Activated naive CD4-positive, alpha-beta T cell treated with anti-CD3 and anti-CD28 coated beads, Interleukin-2, amount 50 U/mL, for 72 hours (primary cell): Measurements from ENCODE around the gene ZNF747. TPM values are rescaled to one million over a fixed set of nuclear protein-coding genes. Genes with fewer than 3 reads are reported as not detected.

Source experiments
- ATAC-seq, 2 donors: fragments of 150-1000 bp; cut with Tn5 transposase; 2 replicates each; pipeline ENCODE4 v1.10.0; 2021; ENCODE audit warnings: mild to moderate bottlenecking in 2 of 2, moderate library complexity in 2 of 2
- DNase-seq, 2 donors: peaks; one replicate each; pipeline ENCODE4 v3.0.0; 2021 to 2022; ENCODE audit warnings: low spot score in 2 of 2
- H3K27ac Mint-ChIP-seq, 2 donors: one replicate each; pipeline ENCODE4 v1.8.0; 2022; ENCODE audit warnings: mild to moderate bottlenecking in 2 of 2, mixed read lengths in 2 of 2
- H3K36me3 Mint-ChIP-seq, 2 donors: one replicate each; pipeline ENCODE4 v1.8.0; 2022; ENCODE audit warnings: mixed read lengths in 2 of 2
- H3K9me3 Mint-ChIP-seq, 2 donors: one replicate each; pipeline ENCODE4 v1.8.0; 2022; ENCODE audit warnings: mixed read lengths in 2 of 2
- total RNA-seq, 2 donors: library from RNA; stranded (reverse); gene quantifications; one replicate each; pipeline ENCODE4 v1.2.3, GENCODE V29; 2022

The ZNF747 gene
- total RNA-seq, 2 donors from 2014 or later: 4.5 to 8.2 TPM

GRCh38 chr16:30561089-30561816, 26.6 kb upstream of the ZNF747 start:
- no peak for DNase-seq
- peaks cover 6 to 11% of the 10 kb centered on the region in 2 donors for H3K36me3 Mint-ChIP-seq
- no peaks in the 10 kb centered on the region for H3K9me3 Mint-ChIP-seq
- H3K27ac Mint-ChIP-seq: peak overlapping the region; percentile 85 to 88
- no peak for ATAC-seq

- DNase-seq (no peak), ATAC-seq (no peak)
- Mint-ChIP-seq H3K36me3 (peaks cover 6 to 15% of the 10 kb centered on the region in 2 donors), H3K27ac (peak overlapping the region; percentile 38 to 90), H3K9me3 (no peaks in the 10 kb centered on the region)
Measured at GRCh38 chr16:30559690-30560089, 25.0 kb upstream of the ZNF747 start.

DNA sequence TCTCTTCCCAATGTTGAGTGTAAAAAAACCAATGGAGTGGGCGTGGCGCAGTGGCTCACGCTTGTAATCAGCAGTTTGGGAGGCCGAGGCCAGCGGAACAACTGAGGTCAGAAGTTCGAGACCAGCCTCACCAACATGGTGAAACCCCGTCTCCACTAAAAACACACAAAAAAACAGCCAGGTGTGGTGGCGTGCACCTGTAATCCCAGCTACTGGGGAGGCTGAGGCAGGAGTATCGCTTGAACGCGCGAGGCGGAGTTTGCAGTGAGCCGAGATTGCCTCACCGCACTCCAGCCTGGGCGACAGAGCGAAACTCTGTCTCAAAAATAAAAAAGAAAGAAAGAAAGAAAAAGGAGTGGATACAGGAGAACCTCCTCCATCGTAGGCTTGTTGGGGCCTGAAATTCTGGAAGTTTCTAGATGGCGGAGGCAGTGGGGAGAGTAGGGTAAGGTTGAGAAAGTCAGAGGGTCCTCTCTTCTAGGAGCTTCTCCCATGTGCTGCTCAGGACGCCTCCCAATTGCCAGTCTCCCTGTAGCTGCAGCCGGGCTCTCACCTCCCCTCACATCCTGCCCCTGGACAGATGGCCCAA, 24.2 kb upstream of the ZNF747 start:
- ATAC-seq (no peak), DNase-seq (no peak)
- H3K36me3 Mint-ChIP-seq: peaks cover 13 to 15% of the 10 kb centered on the region in 2 donors
- H3K27ac Mint-ChIP-seq: peak overlapping the region; percentile 88 to 90
- H3K9me3 Mint-ChIP-seq: no peaks in the 10 kb centered on the region

- ATAC-seq (peak; percentile 96 to 97), DNase-seq (peak; percentile 96 to 97)
- Mint-ChIP-seq H3K36me3 (peaks cover 15 to 20% of the 10 kb centered on the region in 2 donors), H3K9me3 (no peaks in the 10 kb centered on the region), H3K27ac (peak within 1 kb of the TSS; percentile 90 to 96)
Measured at GRCh38 chr16:30557957-30558788, 23.5 kb upstream of the ZNF747 start, which contains the start of gene ZNF764. Gene ZNF764, minus strand, starts transcription at chr16:30558374. Its CDS starts 192 bp downstream, at chr16:30558182.

DNA sequence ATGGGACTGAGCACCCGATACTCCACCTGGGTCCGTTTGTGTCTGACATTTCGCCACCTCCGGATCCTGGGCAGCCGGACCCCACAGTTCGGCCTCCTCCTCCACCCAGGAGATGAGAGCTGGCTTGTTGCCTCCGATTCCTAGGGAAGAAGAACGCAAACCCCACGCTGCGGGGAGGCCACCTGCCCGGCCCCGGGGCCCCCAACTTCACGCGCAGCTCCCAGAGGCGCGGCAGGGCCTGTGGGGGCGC, 23.0 kb upstream of the ZNF747 start:
- DNase-seq (no peak), ATAC-seq (no peak)
- no peaks in the 10 kb centered on the region for H3K9me3 Mint-ChIP-seq
- peak overlapping the region; percentile 90 to 96 for H3K27ac Mint-ChIP-seq
- peaks cover 15 to 23% of the 10 kb centered on the region in 2 donors for H3K36me3 Mint-ChIP-seq

- ATAC-seq (no peak), DNase-seq (no peak)
- peaks cover 10 to 23% of the 10 kb centered on the region in 2 donors for H3K36me3 Mint-ChIP-seq
Measured at GRCh38 chr16:30556125-30556473, 21.4 kb upstream of the ZNF747 start.

DNA sequence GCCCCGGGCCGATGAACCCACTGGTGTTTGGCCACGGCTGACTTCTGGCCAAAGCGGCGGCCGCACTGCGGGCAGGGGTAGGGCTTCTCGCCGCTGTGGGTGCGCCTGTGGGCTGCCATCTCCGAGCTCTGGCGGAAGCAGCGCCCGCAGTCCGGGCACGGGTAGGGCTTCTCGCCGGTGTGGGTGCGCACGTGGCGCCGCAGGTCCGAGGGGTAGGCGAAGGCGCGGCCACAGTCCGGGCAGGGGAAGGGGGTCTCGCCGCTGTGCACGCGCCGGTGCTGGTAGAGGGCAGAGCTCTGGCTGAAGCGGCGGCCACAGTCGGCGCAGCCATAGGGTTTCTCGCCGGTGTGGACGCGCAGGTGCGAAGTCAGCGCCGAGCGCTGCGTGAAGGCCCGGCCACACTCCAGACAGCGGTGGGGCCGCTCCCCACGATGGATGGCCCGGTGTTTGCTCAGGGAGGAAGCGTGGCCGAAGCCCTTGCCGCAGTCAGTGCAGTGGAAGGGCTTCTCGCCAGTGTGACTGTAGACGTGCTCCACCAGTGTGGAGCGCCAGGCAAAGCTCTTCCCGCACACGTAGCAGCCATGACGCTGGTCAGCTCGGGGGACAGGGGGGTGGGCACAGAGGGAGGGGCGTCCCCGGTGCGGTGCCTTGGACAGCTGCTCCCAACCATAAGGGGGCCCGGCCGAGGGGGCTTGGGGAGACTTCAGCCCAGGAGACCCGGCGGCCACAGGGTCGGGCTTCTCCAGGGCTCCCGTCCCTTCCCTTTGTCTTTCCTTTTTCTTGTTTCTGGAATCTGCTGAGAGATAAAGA, 20.9 kb upstream of the ZNF747 start:
- DNase-seq (no peak), ATAC-seq (no peak)
- Mint-ChIP-seq H3K36me3 (peaks cover 10 to 23% of the 10 kb centered on the region in 2 donors), H3K27ac (peak overlapping the region; percentile 90 to 96), H3K9me3 (no peaks in the 10 kb centered on the region)

More at GRCh38 chr16:30556125-30556473, 21.4 kb upstream of the ZNF747 start:
- no peaks in the 10 kb centered on the region for H3K9me3 Mint-ChIP-seq
- H3K27ac Mint-ChIP-seq: peak overlapping the region; percentile 90 to 96

DNA sequence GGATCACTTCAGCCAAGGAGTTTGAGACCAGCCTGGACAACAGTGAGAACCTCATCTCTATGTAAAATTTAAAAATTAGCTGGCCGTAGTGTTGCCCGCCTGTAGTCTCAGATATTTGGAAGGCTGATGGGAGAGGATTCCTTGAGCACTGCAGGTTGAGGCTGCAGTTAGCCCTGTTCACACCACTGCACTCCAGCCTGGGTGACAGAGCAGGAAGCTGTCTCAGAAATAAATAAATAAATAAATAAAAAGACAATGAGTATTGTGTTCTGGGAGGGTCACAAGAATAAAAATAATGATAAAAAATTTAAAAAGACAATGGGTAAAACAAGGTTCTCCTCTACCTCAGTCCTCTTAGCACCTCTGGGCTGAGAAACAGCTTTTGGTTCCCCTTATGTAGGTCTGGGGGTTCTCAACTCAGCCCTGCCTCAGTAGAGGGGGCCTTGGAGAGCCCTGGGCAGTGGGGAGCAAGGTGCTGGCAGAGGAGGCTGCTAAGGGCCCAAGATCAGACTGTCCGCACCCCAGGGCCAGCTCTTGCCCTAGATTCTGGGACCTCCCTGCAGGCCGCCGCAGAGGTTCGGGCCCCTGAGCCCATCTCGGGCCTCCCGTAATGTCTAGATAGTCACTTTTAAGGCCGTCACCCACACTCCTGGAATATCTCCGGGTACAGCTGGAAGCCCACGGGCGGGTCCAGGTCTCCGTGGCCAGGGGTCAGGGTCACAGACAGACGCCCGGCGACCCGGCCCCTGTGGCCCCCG, 20.1 kb upstream of the ZNF747 start:
- H3K9me3 Mint-ChIP-seq: no peaks in the 10 kb centered on the region
- no peak for ATAC-seq
- peaks cover 10 to 23% of the 10 kb centered on the region in 2 donors for H3K36me3 Mint-ChIP-seq
- no peak for DNase-seq
- H3K27ac Mint-ChIP-seq: peak overlapping the region in 1 of 2 donors; percentile 50

GRCh38 chr16:30553393-30553899, 18.8 kb upstream of the ZNF747 start:
- Mint-ChIP-seq H3K9me3 (no peaks in the 10 kb centered on the region), H3K36me3 (peaks cover 10 to 17% of the 10 kb centered on the region in 2 donors), H3K27ac (peak overlapping the region; percentile 88 to 96)
- no peak for ATAC-seq
- DNase-seq: no peak

- Mint-ChIP-seq H3K36me3 (peaks cover 10 to 17% of the 10 kb centered on the region in 2 donors), H3K9me3 (no peaks in the 10 kb centered on the region), H3K27ac (peak overlapping the region; percentile 88 to 96)
- no peak for DNase-seq
- no peak for ATAC-seq
Measured at GRCh38 chr16:30552956-30553355, 18.3 kb upstream of the ZNF747 start.

- H3K27ac Mint-ChIP-seq: peak overlapping the region; percentile 88 to 96
- H3K9me3 Mint-ChIP-seq: no peaks in the 10 kb centered on the region
- peaks cover 5 to 17% of the 10 kb centered on the region in 2 donors for H3K36me3 Mint-ChIP-seq
- ATAC-seq: peak; percentile 83 to 94
- peak in 1 of 2 donors; percentile 50 for DNase-seq
Measured at GRCh38 chr16:30551781-30552180, 17.1 kb upstream of the ZNF747 start.

DNA sequence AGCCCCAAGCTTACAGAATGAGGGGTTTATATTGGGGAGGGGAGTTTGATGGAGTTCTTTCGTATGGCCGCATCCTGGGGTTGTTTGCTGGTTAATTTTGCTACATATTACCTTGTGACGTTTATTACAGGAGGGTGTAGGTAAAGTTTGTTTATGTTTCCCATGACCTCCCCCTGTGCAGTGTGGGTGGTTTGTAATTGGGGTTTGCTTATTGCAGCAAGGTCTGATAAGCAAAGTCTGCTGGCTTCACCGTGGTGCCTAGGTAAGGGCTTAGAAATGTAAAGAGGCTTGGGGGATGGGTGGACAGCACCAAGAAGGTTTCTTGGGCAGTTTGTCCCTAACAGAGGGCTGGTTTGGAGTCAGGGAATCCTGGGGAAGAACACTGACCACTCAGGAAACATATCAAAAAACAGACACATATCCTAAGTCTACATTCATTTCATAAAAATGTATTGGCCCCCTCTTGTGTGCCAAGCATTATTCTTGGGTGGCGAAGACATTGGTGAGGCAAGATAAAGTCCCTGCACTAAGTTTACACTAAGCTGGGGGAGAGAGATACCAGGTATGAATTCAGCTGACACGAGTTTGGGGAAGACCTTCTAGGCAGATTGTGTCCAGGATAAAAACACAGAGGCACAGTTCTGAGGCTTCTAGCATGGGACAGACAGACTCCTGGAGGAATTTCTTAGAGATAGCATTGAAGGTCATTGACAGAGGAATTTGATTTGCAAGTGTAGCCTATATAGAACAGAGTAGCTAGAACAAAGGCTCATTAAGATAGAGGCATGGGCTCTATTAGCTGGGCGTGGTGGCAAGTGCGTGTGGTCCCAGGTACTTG, 14.0 kb upstream of the ZNF747 start:
- Mint-ChIP-seq H3K9me3 (no peaks in the 10 kb centered on the region), H3K27ac (peak overlapping the region in 1 of 2 donors; percentile 28), H3K36me3 (peaks cover 0 to 8% of the 10 kb centered on the region in 2 donors)
- no peak for DNase-seq
- ATAC-seq: no peak

DNA sequence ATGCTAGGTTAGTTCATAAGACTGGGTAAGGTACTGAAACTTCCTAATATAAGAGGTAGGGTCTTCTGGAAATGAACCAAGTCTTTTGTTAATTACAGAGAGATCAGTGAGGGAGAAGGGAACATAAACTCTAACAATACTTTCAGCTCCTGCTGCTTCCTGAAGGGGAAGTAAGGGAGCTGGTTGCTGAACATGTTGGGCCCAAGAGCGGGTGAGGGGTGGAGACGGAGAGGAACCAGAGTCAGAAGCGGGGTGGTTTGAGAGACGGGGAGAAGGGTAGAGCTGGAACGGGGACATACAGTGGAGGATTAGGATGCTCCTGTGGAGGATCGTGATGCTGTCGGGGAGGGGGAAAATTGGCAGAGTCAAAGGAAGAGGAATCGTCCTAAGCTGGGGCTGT, 11.5 kb upstream of the ZNF747 start:
- no peak for DNase-seq
- Mint-ChIP-seq H3K27ac (peak overlapping the region in 1 of 2 donors; percentile 58), H3K36me3 (no peaks in the 10 kb centered on the region), H3K9me3 (no peaks in the 10 kb centered on the region)
- ATAC-seq: no peak

GRCh38 chr16:30543067-30543466, 8.4 kb upstream of the ZNF747 start:
- no peak for ATAC-seq

More at GRCh38 chr16:30543067-30543466, 8.4 kb upstream of the ZNF747 start:
- no peak overlapping the region for H3K27ac Mint-ChIP-seq
- H3K36me3 Mint-ChIP-seq: peaks cover 1 to 5% of the 10 kb centered on the region in 2 donors
- DNase-seq: no peak
- no peaks in the 10 kb centered on the region for H3K9me3 Mint-ChIP-seq
